Measurements from ENCODE around the gene PDE6C. TPM values are rescaled to one million over a fixed set of nuclear protein-coding genes. Genes with fewer than 3 reads are reported as not detected.

The PDE6C gene
- total RNA-seq, result not detected in 2 replicates

- DNase-seq (ENCODE audit: low read depth), result no peak
These were observed at the start of gene PDE6C for GRCh38 chr10:93612311-93612710. Gene PDE6C (plus strand): TSS chr10:93612537. CDS start chr10:93612726, 189 bp downstream.

GRCh38 chr10:93565446-93565845, 46.9 kb upstream of the PDE6C start:
- DNase-seq (ENCODE audit: low read depth), result no peak

GRCh38 chr10:93566435-93567276, 45.7 kb upstream of the PDE6C start, which contains the start of gene FFAR4:
Gene FFAR4 (plus strand): TSS chr10:93566665. CDS start chr10:93566721, 56 bp downstream.
- DNase-seq (ENCODE audit: low read depth), result no peak

- DNase-seq (ENCODE audit: low read depth), result no peak
These were observed 44.8 kb upstream of the PDE6C start for GRCh38 chr10:93567277-93568104.

GRCh38 chr10:93568105-93568390, 44.3 kb upstream of the PDE6C start:
- DNase-seq (ENCODE audit: low read depth), result no peak

GRCh38 chr10:93570383-93570782, 42.0 kb upstream of the PDE6C start:
- no peak for DNase-seq (ENCODE audit: low read depth)

- DNase-seq (ENCODE audit: low read depth), result no peak
These were observed 39.7 kb upstream of the PDE6C start for GRCh38 chr10:93572606-93573005.

- no peak for DNase-seq (ENCODE audit: low read depth)
These were observed 39.1 kb upstream of the PDE6C start for GRCh38 chr10:93573051-93573909.

GRCh38 chr10:93573924-93574323, 38.4 kb upstream of the PDE6C start:
- no peak for DNase-seq (ENCODE audit: low read depth)

GRCh38 chr10:93576888-93577287, 35.4 kb upstream of the PDE6C start:
- no peak for DNase-seq (ENCODE audit: low read depth)

GRCh38 chr10:93577565-93577964, 34.8 kb upstream of the PDE6C start:
- DNase-seq (ENCODE audit: low read depth), result no peak

- peak; percentile 34 for DNase-seq (ENCODE audit: low read depth)
These were observed 33.2 kb upstream of the PDE6C start for GRCh38 chr10:93579089-93579488.

- DNase-seq (ENCODE audit: low read depth), result no peak
These were observed 32.2 kb upstream of the PDE6C start for GRCh38 chr10:93579985-93580711.

GRCh38 chr10:93580828-93581227, 31.5 kb upstream of the PDE6C start:
- peak; percentile 8 for DNase-seq (ENCODE audit: low read depth)

- no peak for DNase-seq (ENCODE audit: low read depth)
These were observed 27.9 kb upstream of the PDE6C start for GRCh38 chr10:93584445-93584844.

GRCh38 chr10:93589648-93590562, 22.4 kb upstream of the PDE6C start:
- no peak for DNase-seq (ENCODE audit: low read depth)

- DNase-seq (ENCODE audit: low read depth), result no peak
These were observed 21.7 kb upstream of the PDE6C start for GRCh38 chr10:93590638-93591037.

GRCh38 chr10:93591065-93591808, 21.1 kb upstream of the PDE6C start:
- no peak for DNase-seq (ENCODE audit: low read depth)

- DNase-seq (ENCODE audit: low read depth), result no peak
These were observed 19.1 kb upstream of the PDE6C start for GRCh38 chr10:93593254-93593653.

- DNase-seq (ENCODE audit: low read depth), result no peak
These were observed 18.6 kb upstream of the PDE6C start for GRCh38 chr10:93593749-93594148.

Measured in renal cortical epithelial cell (primary cell).